K562 (cell line): ENCODE measurements around the gene AUNIP. TPM values are rescaled to one million over a fixed set of nuclear protein-coding genes. Genes with fewer than 3 reads are reported as not detected.

Experiments used
- BMI1 ChIP-seq: fragments of 150-350 bp; IDR thresholded peaks from 2 replicates; pipeline ENCODE4 v1.6.1; 2014; ENCODE audit warnings: low read length
- BRD4 ChIP-seq: fragments of 200-600 bp; sonication (generic); IDR thresholded peaks from 2 replicates; pipeline ENCODE4 v1.6.1; 2017; ENCODE audit warnings: inconsistent platforms
- CEBPB ChIP-seq: fragments of 450-650 bp; IDR thresholded peaks from 2 replicates; pipeline ENCODE4 v1.6.1; 2016; ENCODE audit warnings: missing genetic modification characterization, missing compliant biosample characterization
- CREB3L1 ChIP-seq: fragments of 450-650 bp; IDR thresholded peaks from 2 replicates; pipeline ENCODE4 v1.6.1; 2014; ENCODE audit warnings: low read depth, mild to moderate bottlenecking, moderate library complexity, borderline replicate concordance
- EGR1 ChIP-seq: fragments of 450-650 bp; conservative IDR thresholded peaks from 2 replicates; pipeline ENCODE4 v1.6.1; 2017; ENCODE audit warnings: mild to moderate bottlenecking
- EHMT2 ChIP-seq: fragments of 450-650 bp; IDR thresholded peaks from 2 replicates; pipeline ENCODE4 v1.6.1; 2018; ENCODE audit warnings: antibody characterized with exemption
- ERF ChIP-seq: fragments of 450-650 bp; formaldehyde crosslinking; IDR thresholded peaks from 2 replicates; pipeline ENCODE4 v1.4.0; 2020; ENCODE audit warnings: mild to moderate bottlenecking, mixed read lengths
- ESRRB ChIP-seq: fragments of 250-450 bp; sonication (Bioruptor Pico); IDR thresholded peaks from 2 replicates; pipeline ENCODE4 v1.5.0; 2020; ENCODE audit warnings: mild to moderate bottlenecking, moderate library complexity, borderline replicate concordance
- ETV1 ChIP-seq: fragments of 450-650 bp; conservative IDR thresholded peaks from 2 replicates; pipeline ENCODE4 v1.6.1; 2016; ENCODE audit warnings: missing genetic modification characterization, control low read depth, low read depth, missing compliant biosample characterization
- ETV5 ChIP-seq: sonication (generic); formaldehyde crosslinking; IDR thresholded peaks from 2 replicates; pipeline ENCODE4 v1.4.0; 2020; ENCODE audit warnings: low read depth, mild to moderate bottlenecking, missing genetic modification reagents
- HSF4 ChIP-seq: fragments of 250-450 bp; sonication (Bioruptor Pico); IDR thresholded peaks from 2 replicates; pipeline ENCODE4 v2.1.2; 2022; ENCODE audit warnings: mild to moderate bottlenecking, moderate library complexity, borderline replicate concordance
- ILF3 ChIP-seq: fragments of 450-650 bp; IDR thresholded peaks from 2 replicates; pipeline ENCODE4 v1.6.1; 2018; ENCODE audit warnings: antibody characterized with exemption, mild to moderate bottlenecking, moderate library complexity, borderline replicate concordance
- KLF6 ChIP-seq: fragments of 250-450 bp; sonication (Bioruptor Pico); IDR thresholded peaks from 2 replicates; pipeline ENCODE4 v1.4.0; 2020; ENCODE audit warnings: mild to moderate bottlenecking, moderate library complexity, borderline replicate concordance
- LEF1 ChIP-seq: fragments of 450-650 bp; IDR thresholded peaks from 2 replicates; pipeline ENCODE4 v1.6.1; 2016; ENCODE audit warnings: mild to moderate bottlenecking
- MAFG ChIP-seq: fragments of 450-650 bp; conservative IDR thresholded peaks from 2 replicates; pipeline ENCODE4 v1.6.1; 2016; ENCODE audit warnings: missing genetic modification characterization, missing compliant biosample characterization
- MYNN ChIP-seq, 2 experiments: sonication (generic); formaldehyde crosslinking in 1 of 2; IDR thresholded peaks; 2 replicates each; pipeline versions ENCODE4 v1.5.0 to v1.6.1; 2016 to 2020; ENCODE audit warnings: antibody characterized with exemption in 1 of 2, missing genetic modification reagents in 1 of 2
- NBN ChIP-seq: fragments of 450-650 bp; IDR thresholded peaks from 2 replicates; pipeline ENCODE4 v1.6.1; 2016; ENCODE audit warnings: low read depth, mild to moderate bottlenecking
- NCOA4 ChIP-seq: fragments of 450-650 bp; IDR thresholded peaks from 2 replicates; pipeline ENCODE4 v1.6.1; 2018; ENCODE audit warnings: mild to moderate bottlenecking; ENCODE audit not compliant: partially characterized antibody
- PHB2 ChIP-seq: fragments of 450-650 bp; IDR thresholded peaks from 2 replicates; pipeline ENCODE4 v1.6.1; 2017; ENCODE audit warnings: low read depth
- POLR2A ChIP-seq: fragments of 450-650 bp; conservative IDR thresholded peaks from 2 replicates; pipeline ENCODE4 v1.6.1; 2016
- RCOR1 ChIP-seq, 2 experiments: IDR thresholded peaks; 2 replicates each; pipeline ENCODE4 v1.6.1; 2012; ENCODE audit warnings: low read depth in 2 of 2, low read length in 2 of 2, borderline replicate concordance in 1 of 2, improper control_type of control experiment in 1 of 2
- SAFB2 ChIP-seq: fragments of 200-400 bp; formaldehyde crosslinking; IDR thresholded peaks from 2 replicates; pipeline ENCODE4 v1.6.1; 2018; ENCODE audit warnings: borderline replicate concordance, low read length, low read depth, moderate library complexity; ENCODE audit not compliant: severe bottlenecking
- TEAD1 ChIP-seq, 2 experiments: fragments of 450-650 bp in 1 of 2; sonication (generic) in 1 of 2; formaldehyde crosslinking; IDR thresholded peaks; 2 replicates each; pipeline versions ENCODE4 v1.4.0 to v1.8.0; 2020 to 2022; ENCODE audit warnings: mild to moderate bottlenecking in 2 of 2, missing genetic modification reagents in 1 of 2
- TOE1 ChIP-seq, 2 experiments: fragments of 450-650 bp in 1 of 2; sonication (generic) in 1 of 2; formaldehyde crosslinking in 1 of 2; IDR thresholded peaks; 2 replicates each; pipeline versions ENCODE4 v1.7.1 to v1.8.0; 2016 to 2022; ENCODE audit warnings: borderline replicate concordance in 2 of 2, mild to moderate bottlenecking in 2 of 2, antibody characterized with exemption in 1 of 2, inconsistent platforms in 1 of 2, low read depth in 1 of 2, missing genetic modification reagents in 1 of 2, moderate library complexity in 1 of 2
- ZC3H11A ChIP-seq: IDR thresholded peaks from 2 replicates; pipeline ENCODE4 v1.6.1; 2012; ENCODE audit warnings: low read depth, low read length, improper control_type of control experiment
- ZNF143 ChIP-seq: sonication (generic); formaldehyde crosslinking; IDR thresholded peaks from 2 replicates; pipeline ENCODE4 v1.9.0; 2022; ENCODE audit warnings: mild to moderate bottlenecking, missing genetic modification reagents
- ZNF165 ChIP-seq: fragments of 250-450 bp; sonication (Bioruptor Pico); IDR thresholded peaks from 2 replicates; pipeline ENCODE4 v1.4.0; 2020; ENCODE audit warnings: borderline replicate concordance
- ZNF699 ChIP-seq: fragments of 250-450 bp; sonication (Bioruptor Pico); IDR thresholded peaks from 2 replicates; pipeline ENCODE4 v1.8.0; 2021; ENCODE audit warnings: mild to moderate bottlenecking, moderate library complexity; ENCODE audit not compliant: insufficient replicate concordance
- polyA plus RNA-seq, 8 experiments: library from polyadenylated mRNA; depleted of rRNA in 4 of 8; stranded (reverse) in 5 of 8; unstranded in 3 of 8; fragments of >200 nt; fragmentation: Nextera tagmentation in 2 of 8; fragmentation: Illumina TruSeq in 1 of 8; extraction: Ambion mirVana in 2 of 8; extraction: Trizol in 1 of 8; gene quantifications; 2 replicates each; pipeline versions ENCODE4 v1.2.1 to v1.2.3, GENCODE V29; 2011 to 2014; ENCODE audit warnings: inconsistent platforms in 1 of 8, missing spikeins in 1 of 8
- total RNA-seq, 7 experiments: library from RNA; depleted of rRNA in 6 of 7; stranded (reverse); fragments of >200 nt in 6 of 7; fragmentation: Illumina TruSeq in 2 of 7; extraction: Trizol in 2 of 7; gene quantifications; 2 replicates each; pipeline versions ENCODE4 v1.2.1 to v1.2.3, GENCODE V29; 2011 to 2021; ENCODE audit warnings: low replicate concordance in 1 of 7

Gene AUNIP
- total and polyA plus RNA-seq, 9 of the 15 experiments (the other 6 are each of a cell fraction or from before 2014, with no cell fraction given), result 12.1 to 53.8 (median 47.1) TPM

GRCh38 chr1:25895365-25895990 lies 36.2 kb upstream of the AUNIP start (continued):
- peak; percentile 69 for TF ChIP-seq TOE1 (IDR thresholded peaks at IDR 0.05; ENCODE audit: borderline replicate concordance)
- 0 out of 2 replicates have a peak, but pooled peaks have one; percentile 48 for TF ChIP-seq TOE1 (CRISPR knock-in tag; IDR thresholded peaks at IDR 0.05; ENCODE audit: borderline replicate concordance, low read depth)
- TF ChIP-seq ERF, result 0 out of 2 replicates have a peak, but pooled peaks have one; percentile 60
- no peak for TF ChIP-seq BMI1
- no peak; the same call in 1 of the 2 replicates for TF ChIP-seq MAFG (tag)
- TF ChIP-seq ZNF165 (CRISPR knock-in tag), result peak; percentile 49; the same call in 1 of the 2 replicates
- TF ChIP-seq ZNF699 (CRISPR knock-in tag), result no peak
- TF ChIP-seq NCOA4, result no peak
- TF ChIP-seq EHMT2, result no peak
- TF ChIP-seq POLR2A, result 0 out of 2 replicates have a peak, but pooled peaks have one; percentile 12
- no peak for TF ChIP-seq ZC3H11A
- peak in 1 of 2 experiments; percentile 65; a peak in 2 of 4 replicates for TF ChIP-seq TEAD1 (CRISPR knock-in tag; IDR thresholded peaks at IDR 0.05)
- 0 out of 2 replicates have a peak, but pooled peaks have one; percentile 27 for TF ChIP-seq ETV5 (CRISPR knock-in tag)
- TF ChIP-seq CREB3L1, result no peak
- peak; percentile 70 for TF ChIP-seq ZNF143 (CRISPR knock-in tag)
- no peak for TF ChIP-seq ESRRB (CRISPR knock-in tag)
- 0 out of 2 replicates have a peak, but pooled peaks have one; percentile 32 for TF ChIP-seq LEF1
- TF ChIP-seq SAFB2, result no peak
- TF ChIP-seq BRD4, result no peak
- peak in 1 of 2 experiments; percentile 88; a peak in 2 of 4 replicates for TF ChIP-seq RCOR1 (IDR thresholded peaks at IDR 0.05; ENCODE audit: borderline replicate concordance in 1 of 2, low read depth in 2 of 2, low read length in 2 of 2)
- TF ChIP-seq ETV1, result peak; percentile 21; the same call in 1 of the 2 replicates
- TF ChIP-seq ILF3, result no peak
- TF ChIP-seq MYNN (IDR thresholded peaks at IDR 0.05), result peak; percentile 69; the same call in 1 of the 2 replicates
- TF ChIP-seq MYNN (CRISPR knock-in tag; IDR thresholded peaks at IDR 0.05), result no peak
- no peak for TF ChIP-seq PHB2
- TF ChIP-seq NBN, result peak; percentile 82; the same call in 1 of the 2 replicates
- TF ChIP-seq KLF6 (CRISPR knock-in tag), result 0 out of 2 replicates have a peak, but pooled peaks have one; percentile 40
- TF ChIP-seq EGR1, result peak; percentile 30
- no peak for TF ChIP-seq CEBPB (tag)
- no peak for TF ChIP-seq HSF4 (CRISPR knock-in tag)
